ENCODE data around the gene KIF26B. TPM values are rescaled to one million over a fixed set of nuclear protein-coding genes. Genes with fewer than 3 reads are reported as not detected.

Gene KIF26B
- total RNA-seq, 1 donor from 2014 or later: 3.4 TPM

DNA sequence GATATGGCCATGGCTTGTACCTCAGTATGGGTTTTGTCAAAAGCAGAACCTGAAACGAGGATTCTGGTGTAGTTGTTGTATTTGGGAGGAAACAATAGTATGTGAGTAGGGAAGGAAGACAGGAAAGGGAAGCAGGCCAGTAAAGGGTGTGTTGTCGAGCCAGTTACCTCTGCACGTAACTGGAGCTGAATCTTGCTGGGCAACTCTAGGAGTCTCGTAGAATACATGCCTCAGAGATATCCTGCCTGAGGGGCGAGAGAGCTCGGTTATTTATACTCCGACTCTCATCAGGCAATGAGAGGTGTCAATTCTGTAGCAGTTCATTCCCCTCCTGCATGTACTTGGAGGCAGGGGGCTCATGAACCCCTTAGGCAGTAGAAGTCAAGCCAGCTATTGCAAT lies 45.9 kb upstream of the KIF26B start:
- Mint-ChIP-seq H3K27me3 (ENCODE audit: unreplicated experiment) (peaks cover 8% of the 10 kb centered on the region), H3K27ac (ENCODE audit: unreplicated experiment) (peak overlapping the region; percentile 82), H3K9me3 (ENCODE audit: unreplicated experiment) (no peaks in the 10 kb centered on the region), H3K4me1 (ENCODE audit: unreplicated experiment) (peaks cover 40% of the 10 kb centered on the region), H3K36me3 (ENCODE audit: low read depth, unreplicated experiment) (peaks cover 5% of the 10 kb centered on the region), H3K4me3 (ENCODE audit: unreplicated experiment) (peak overlapping the region; percentile 17)
- TF ChIP-seq, protein P1, sequence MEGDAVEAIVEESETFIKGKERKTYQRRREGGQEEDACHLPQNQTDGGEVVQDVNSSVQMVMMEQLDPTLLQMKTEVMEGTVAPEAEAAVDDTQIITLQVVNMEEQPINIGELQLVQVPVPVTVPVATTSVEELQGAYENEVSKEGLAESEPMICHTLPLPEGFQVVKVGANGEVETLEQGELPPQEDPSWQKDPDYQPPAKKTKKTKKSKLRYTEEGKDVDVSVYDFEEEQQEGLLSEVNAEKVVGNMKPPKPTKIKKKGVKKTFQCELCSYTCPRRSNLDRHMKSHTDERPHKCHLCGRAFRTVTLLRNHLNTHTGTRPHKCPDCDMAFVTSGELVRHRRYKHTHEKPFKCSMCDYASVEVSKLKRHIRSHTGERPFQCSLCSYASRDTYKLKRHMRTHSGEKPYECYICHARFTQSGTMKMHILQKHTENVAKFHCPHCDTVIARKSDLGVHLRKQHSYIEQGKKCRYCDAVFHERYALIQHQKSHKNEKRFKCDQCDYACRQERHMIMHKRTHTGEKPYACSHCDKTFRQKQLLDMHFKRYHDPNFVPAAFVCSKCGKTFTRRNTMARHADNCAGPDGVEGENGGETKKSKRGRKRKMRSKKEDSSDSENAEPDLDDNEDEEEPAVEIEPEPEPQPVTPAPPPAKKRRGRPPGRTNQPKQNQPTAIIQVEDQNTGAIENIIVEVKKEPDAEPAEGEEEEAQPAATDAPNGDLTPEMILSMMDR (IDR thresholded peaks at IDR 0.05; ENCODE audit: unreplicated experiment): no peak
- peak; percentile 13 for DNase-seq (ENCODE audit: low spot score)

DNA sequence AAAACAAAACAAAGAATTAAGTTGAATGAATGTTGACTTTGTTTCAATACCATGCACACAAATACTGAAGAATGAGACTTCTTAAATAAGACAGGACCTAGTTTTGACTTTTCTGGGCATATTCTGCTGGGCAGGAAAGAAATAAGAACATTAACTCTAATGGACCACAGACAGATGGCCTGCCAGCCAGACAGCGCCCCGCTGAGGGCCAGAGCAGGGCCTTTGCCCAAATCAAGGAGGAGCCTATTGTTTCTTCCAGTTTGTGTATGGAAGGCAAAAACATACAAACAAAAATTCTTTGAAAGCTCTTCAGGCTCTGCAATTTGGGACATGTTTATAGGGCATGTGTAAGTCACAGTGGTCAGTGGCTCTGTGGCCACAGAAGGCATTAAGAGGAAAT lies 44.4 kb upstream of the KIF26B start:
- no peaks in the 10 kb centered on the region for H3K9me3 Mint-ChIP-seq (ENCODE audit: unreplicated experiment)
- DNase-seq (ENCODE audit: low spot score): no peak
- no peaks in the 10 kb centered on the region for H3K36me3 Mint-ChIP-seq (ENCODE audit: low read depth, unreplicated experiment)
- TF ChIP-seq, protein P1 (IDR thresholded peaks at IDR 0.05; ENCODE audit: unreplicated experiment): no peak
- H3K4me3 Mint-ChIP-seq (ENCODE audit: unreplicated experiment): no peak overlapping the region
- peaks cover 5% of the 10 kb centered on the region for H3K27me3 Mint-ChIP-seq (ENCODE audit: unreplicated experiment)
- peaks cover 42% of the 10 kb centered on the region for H3K4me1 Mint-ChIP-seq (ENCODE audit: unreplicated experiment)
- no peak overlapping the region for H3K27ac Mint-ChIP-seq (ENCODE audit: unreplicated experiment)

DNA sequence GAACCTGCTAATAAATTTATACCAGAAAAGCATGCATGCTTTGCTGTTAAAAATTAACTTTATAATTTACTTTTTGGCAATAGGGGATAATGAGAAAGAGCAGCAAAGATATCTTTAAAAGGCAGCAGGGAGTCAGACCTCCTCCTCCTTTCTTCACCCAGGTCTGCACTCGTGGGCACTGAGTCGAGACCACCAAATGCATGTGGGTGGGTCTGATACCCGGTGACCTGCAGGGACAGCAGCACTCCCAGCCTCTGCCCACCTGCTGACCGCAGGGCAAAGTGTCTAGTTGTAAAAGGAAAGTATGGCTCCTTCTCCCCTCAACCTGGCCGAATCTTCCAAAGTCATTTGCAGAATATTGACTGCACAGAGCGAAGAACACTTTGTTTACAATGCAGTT lies 43.7 kb upstream of the KIF26B start:
- H3K9me3 Mint-ChIP-seq (ENCODE audit: unreplicated experiment): no peaks in the 10 kb centered on the region
- peaks cover 42% of the 10 kb centered on the region for H3K4me1 Mint-ChIP-seq (ENCODE audit: unreplicated experiment)
- H3K27ac Mint-ChIP-seq (ENCODE audit: unreplicated experiment): no peak overlapping the region
- peaks cover 5% of the 10 kb centered on the region for H3K27me3 Mint-ChIP-seq (ENCODE audit: unreplicated experiment)
- no peak overlapping the region for H3K4me3 Mint-ChIP-seq (ENCODE audit: unreplicated experiment)
- TF ChIP-seq, protein P1 (IDR thresholded peaks at IDR 0.05; ENCODE audit: unreplicated experiment): no peak
- H3K36me3 Mint-ChIP-seq (ENCODE audit: low read depth, unreplicated experiment): no peaks in the 10 kb centered on the region
- DNase-seq (ENCODE audit: low spot score): no peak

DNA sequence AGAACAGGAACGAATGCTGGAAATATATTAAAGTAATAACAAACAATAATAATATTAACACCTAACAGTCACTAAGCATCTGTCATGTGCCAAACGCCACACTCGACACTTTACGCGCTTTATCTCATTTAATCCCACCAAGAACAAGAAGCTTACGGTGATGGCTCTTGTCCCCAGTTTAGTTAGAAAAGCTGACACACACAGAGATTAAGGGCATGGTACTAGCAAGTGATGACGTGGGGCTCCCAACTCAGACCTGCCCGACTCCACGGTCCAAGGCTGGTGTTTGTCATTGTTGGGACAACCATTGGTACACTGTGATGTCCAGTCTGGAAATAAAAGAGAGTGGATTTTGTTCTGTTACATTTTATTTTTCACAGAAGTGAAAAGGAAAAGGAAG lies 41.1 kb upstream of the KIF26B start:
- no peak overlapping the region for H3K4me3 Mint-ChIP-seq (ENCODE audit: unreplicated experiment)
- no peak for DNase-seq (ENCODE audit: low spot score)
- TF ChIP-seq, protein P1 (IDR thresholded peaks at IDR 0.05; ENCODE audit: unreplicated experiment): no peak
- peaks cover 25% of the 10 kb centered on the region for H3K4me1 Mint-ChIP-seq (ENCODE audit: unreplicated experiment)
- H3K27me3 Mint-ChIP-seq (ENCODE audit: unreplicated experiment): peaks cover 4% of the 10 kb centered on the region
- H3K27ac Mint-ChIP-seq (ENCODE audit: unreplicated experiment): no peak overlapping the region
- no peaks in the 10 kb centered on the region for H3K36me3 Mint-ChIP-seq (ENCODE audit: low read depth, unreplicated experiment)
- no peaks in the 10 kb centered on the region for H3K9me3 Mint-ChIP-seq (ENCODE audit: unreplicated experiment)

DNA sequence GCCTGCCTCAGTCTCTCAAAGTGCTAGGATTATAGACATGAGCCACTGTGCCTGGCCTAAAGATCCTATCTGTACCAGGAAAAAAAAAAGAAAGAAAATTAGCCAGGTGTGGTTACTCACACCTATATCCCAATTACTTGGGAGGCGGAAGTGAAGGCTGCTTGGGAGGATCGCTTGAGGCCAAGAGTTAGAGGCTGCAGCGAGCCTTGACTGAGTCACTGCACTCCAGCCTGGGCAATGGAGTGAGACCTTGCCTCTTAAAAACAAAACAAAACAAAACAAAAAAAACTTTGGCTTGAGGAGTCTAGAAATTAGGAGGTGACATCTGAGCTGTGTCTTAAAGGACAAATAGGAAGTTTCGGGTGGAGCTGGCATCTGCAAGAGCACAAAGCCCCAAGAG lies 38.7 kb upstream of the KIF26B start:
- Mint-ChIP-seq H3K27me3 (ENCODE audit: unreplicated experiment) (no peaks in the 10 kb centered on the region), H3K36me3 (ENCODE audit: low read depth, unreplicated experiment) (no peaks in the 10 kb centered on the region), H3K27ac (ENCODE audit: unreplicated experiment) (no peak overlapping the region), H3K9me3 (ENCODE audit: unreplicated experiment) (no peaks in the 10 kb centered on the region), H3K4me3 (ENCODE audit: unreplicated experiment) (no peak overlapping the region), H3K4me1 (ENCODE audit: unreplicated experiment) (peaks cover 10% of the 10 kb centered on the region)
- TF ChIP-seq, protein P1 (IDR thresholded peaks at IDR 0.05; ENCODE audit: unreplicated experiment): no peak
- no peak for DNase-seq (ENCODE audit: low spot score)
